ENCODE results near the gene HMCN1.

- TF ChIP-seq POLR2A (IDR thresholded peaks at IDR 0.05), result no peak
- no peak for TF ChIP-seq CTCF (IDR thresholded peaks at IDR 0.05)
These were observed 1.5 kb downstream of the HMCN1 start for GRCh38 chr1:185735701-185736064.

All from stomach (tissue), 4 donors.